Panc1 (cell line): Measurements from ENCODE around the gene RASA3.

Experiments used
- CTCF ChIP-seq: fragments of 450-650 bp; IDR thresholded peaks from 2 replicates; pipeline ENCODE4 v1.5.1; 2017; ENCODE audit warnings: mild to moderate bottlenecking
- POLR2AphosphoS5 ChIP-seq: IDR thresholded peaks from 2 replicates; pipeline ENCODE4 v1.6.1; 2012; ENCODE audit warnings: mild to moderate bottlenecking, low read depth, low read length, moderate library complexity
- REST ChIP-seq, 2 experiments: IDR thresholded peaks; 2 replicates each; pipeline ENCODE4 v1.6.1; 2011 to 2012; ENCODE audit warnings: low read depth in 2 of 2, control low read depth in 1 of 2, low read length in 1 of 2, mild to moderate bottlenecking in 1 of 2, moderate library complexity in 1 of 2; ENCODE audit not compliant: insufficient read depth in 1 of 2

- TF ChIP-seq CTCF, result no peak
- no peak for TF ChIP-seq POLR2AphosphoS5
- no peak for TF ChIP-seq REST (IDR thresholded peaks at IDR 0.05; ENCODE audit: insufficient read depth in 1 of 2, low read depth in 2 of 2, low read length in 1 of 2)
Observed at GRCh38 chr13:114123876-114124275, 8.5 kb downstream of the RASA3 start.
